ENCODE measurements around the gene PPFIA2. TPM values are rescaled to one million over a fixed set of nuclear protein-coding genes. Genes with fewer than 3 reads are reported as not detected.

The PPFIA2 gene
- polyA plus RNA-seq, 3 donors: not detected

DNA sequence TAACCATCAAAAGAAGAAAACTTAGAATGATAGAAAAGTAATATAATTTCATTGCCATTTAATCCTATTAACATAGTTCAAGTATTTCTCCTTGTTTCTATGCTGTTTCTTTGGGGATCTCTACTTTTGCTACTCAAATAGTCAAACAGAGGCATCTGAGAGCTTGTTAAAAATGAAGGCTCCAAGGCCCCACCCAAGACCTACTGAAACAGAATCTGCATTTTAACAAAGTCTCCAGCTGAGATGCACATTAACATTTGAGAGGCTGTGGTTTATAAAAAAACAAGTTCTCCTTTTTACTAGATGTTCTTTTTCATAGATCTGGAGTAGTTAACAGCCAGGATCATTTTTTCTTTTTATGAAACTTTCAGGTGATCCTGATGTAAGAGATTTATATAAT is 31.8 kb downstream of the PPFIA2 start:
- no peaks in the 10 kb centered on the region for H3K4me1 Mint-ChIP-seq
- Histone ChIP-seq H3K9me3 (replicated peaks in 1 of 2; ENCODE audit: control insufficient read depth in 1 of 2, insufficient read depth in 1 of 2, low read length in 2 of 2) (no peaks in the 10 kb centered on the region), H4K20me1 (ENCODE audit: insufficient read depth, low read length) (no peaks in the 10 kb centered on the region), H3K79me2 (ENCODE audit: insufficient read depth, low read length) (no peaks in the 10 kb centered on the region), H3K27ac (ENCODE audit: low read depth in 1 of 2, low read length in 2 of 2) (no peak overlapping the region), H3K4me2 (replicated peaks; ENCODE audit: extremely low read depth, low read length, poor library complexity, severe bottlenecking) (no peak overlapping the region), H3K4me1 (ENCODE audit: control insufficient read depth in 1 of 2, insufficient read depth in 2 of 2, low read length in 2 of 2) (no peaks in the 10 kb centered on the region), H3K4me3 (replicated peaks in 1 of 3; ENCODE audit: low read depth in 2 of 3, low read length in 3 of 3) (no peak overlapping the region), H3K27me3 (ENCODE audit: control insufficient read depth in 2 of 2, insufficient read depth in 2 of 2, low read length in 2 of 2) (no peaks in the 10 kb centered on the region), H2AFZ (ENCODE audit: insufficient read depth, low read depth, low read length, poor library complexity, severe bottlenecking) (no peak overlapping the region), H3K9ac (ENCODE audit: insufficient read depth, low read length, poor library complexity, severe bottlenecking) (no peak overlapping the region), H3K36me3 (replicated peaks in 1 of 2; ENCODE audit: control insufficient read depth in 1 of 2, insufficient read depth in 2 of 2, low read length in 2 of 2) (no peaks in the 10 kb centered on the region)
- H3K4me3 Mint-ChIP-seq: no peak overlapping the region
- TF ChIP-seq, protein P1, sequence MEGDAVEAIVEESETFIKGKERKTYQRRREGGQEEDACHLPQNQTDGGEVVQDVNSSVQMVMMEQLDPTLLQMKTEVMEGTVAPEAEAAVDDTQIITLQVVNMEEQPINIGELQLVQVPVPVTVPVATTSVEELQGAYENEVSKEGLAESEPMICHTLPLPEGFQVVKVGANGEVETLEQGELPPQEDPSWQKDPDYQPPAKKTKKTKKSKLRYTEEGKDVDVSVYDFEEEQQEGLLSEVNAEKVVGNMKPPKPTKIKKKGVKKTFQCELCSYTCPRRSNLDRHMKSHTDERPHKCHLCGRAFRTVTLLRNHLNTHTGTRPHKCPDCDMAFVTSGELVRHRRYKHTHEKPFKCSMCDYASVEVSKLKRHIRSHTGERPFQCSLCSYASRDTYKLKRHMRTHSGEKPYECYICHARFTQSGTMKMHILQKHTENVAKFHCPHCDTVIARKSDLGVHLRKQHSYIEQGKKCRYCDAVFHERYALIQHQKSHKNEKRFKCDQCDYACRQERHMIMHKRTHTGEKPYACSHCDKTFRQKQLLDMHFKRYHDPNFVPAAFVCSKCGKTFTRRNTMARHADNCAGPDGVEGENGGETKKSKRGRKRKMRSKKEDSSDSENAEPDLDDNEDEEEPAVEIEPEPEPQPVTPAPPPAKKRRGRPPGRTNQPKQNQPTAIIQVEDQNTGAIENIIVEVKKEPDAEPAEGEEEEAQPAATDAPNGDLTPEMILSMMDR (IDR thresholded peaks at IDR 0.05): no peak
- no peak for DNase-seq
- no peaks in the 10 kb centered on the region for H3K36me3 Mint-ChIP-seq
- peaks cover 0 to 2% (median 0%) of the 10 kb centered on the region in 7 donors for H3K9me3 Mint-ChIP-seq
- H3K27ac Mint-ChIP-seq: no peak overlapping the region
- intact Hi-C loops (cut with micrococcal nuclease): no loop called here
- H3K27me3 Mint-ChIP-seq (ENCODE audit: low read depth in 3 of 3): peaks cover 0 to 1% (median 0%) of the 10 kb centered on the region in 3 donors

GRCh38 chr12:81726634-81727033 is 32.5 kb downstream of the PPFIA2 start:
- no CpG with 5 or more reads among the region's 1 CpG for whole genome bisulfite sequencing (ENCODE audit: insufficient coverage)
- Histone ChIP-seq H3K9me3 (replicated peaks in 1 of 2; ENCODE audit: control insufficient read depth in 1 of 2, insufficient read depth in 1 of 2, low read length in 2 of 2) (no peaks in the 10 kb centered on the region), H3K9ac (ENCODE audit: insufficient read depth, low read length, poor library complexity, severe bottlenecking) (no peak overlapping the region), H4K20me1 (ENCODE audit: insufficient read depth, low read length) (no peaks in the 10 kb centered on the region), H3K4me1 (ENCODE audit: control insufficient read depth in 1 of 2, insufficient read depth in 2 of 2, low read length in 2 of 2) (no peaks in the 10 kb centered on the region), H3K27ac (ENCODE audit: low read depth in 1 of 2, low read length in 2 of 2) (no peak overlapping the region), H2AFZ (ENCODE audit: insufficient read depth, low read depth, low read length, poor library complexity, severe bottlenecking) (no peak overlapping the region), H3K79me2 (ENCODE audit: insufficient read depth, low read length) (no peaks in the 10 kb centered on the region), H3K4me2 (replicated peaks; ENCODE audit: extremely low read depth, low read length, poor library complexity, severe bottlenecking) (no peak overlapping the region), H3K27me3 (ENCODE audit: control insufficient read depth in 2 of 2, insufficient read depth in 2 of 2, low read length in 2 of 2) (no peaks in the 10 kb centered on the region), H3K36me3 (replicated peaks in 1 of 2; ENCODE audit: control insufficient read depth in 1 of 2, insufficient read depth in 2 of 2, low read length in 2 of 2) (no peaks in the 10 kb centered on the region), H3K4me3 (replicated peaks in 1 of 3; ENCODE audit: low read depth in 2 of 3, low read length in 3 of 3) (no peak overlapping the region)
- no peak for DNase-seq
- intact Hi-C loops (cut with micrococcal nuclease): no loop called here
- Mint-ChIP-seq H3K27ac (no peak overlapping the region), H3K27me3 (ENCODE audit: low read depth in 3 of 3) (peaks cover 0 to 1% (median 0%) of the 10 kb centered on the region in 3 donors), H3K4me3 (no peak overlapping the region), H3K36me3 (no peaks in the 10 kb centered on the region), H3K9me3 (peaks cover 0 to 2% (median 0%) of the 10 kb centered on the region in 7 donors), H3K4me1 (no peaks in the 10 kb centered on the region)
- TF ChIP-seq, protein P1 (IDR thresholded peaks at IDR 0.05): no peak

Data from CD14-positive monocyte (primary cell).